ENCODE results near the gene TSPAN4. TPM values are rescaled to one million over a fixed set of nuclear protein-coding genes. Genes with fewer than 3 reads are reported as not detected.

Gene TSPAN4
- total and polyA plus RNA-seq, 4 donors = 16.5 to 38.1 (median 30.4) TPM

DNA sequence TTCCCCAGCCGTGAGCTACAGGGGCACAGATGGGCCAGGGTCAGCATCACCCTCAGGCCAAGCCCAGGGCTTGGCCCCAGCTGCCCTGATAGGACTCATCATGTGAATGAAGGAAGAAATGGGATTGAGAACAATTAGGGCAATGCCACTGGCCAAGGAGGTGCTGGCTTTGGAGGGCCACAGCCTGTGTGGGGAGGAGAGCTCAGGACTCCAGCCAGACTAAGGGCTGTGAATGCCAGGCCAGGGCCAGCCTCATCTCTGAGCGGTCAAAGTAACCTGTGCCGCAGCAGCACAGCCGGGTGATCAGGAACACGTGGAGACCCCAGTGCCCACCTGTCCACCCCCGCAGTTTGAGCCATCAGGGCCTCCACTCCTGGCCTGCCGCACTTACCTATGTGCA is 57.9 kb downstream of the TSPAN4 start:
- Histone ChIP-seq H3K36me3 (ENCODE audit: control insufficient read depth in 4 of 4, insufficient read depth in 3 of 4, low read depth in 1 of 4, low read length in 3 of 4) (peaks cover 27 to 67% (median 41%) of the 10 kb centered on the region in 4 donors), H3K4me3 (ENCODE audit: low read depth in 1 of 3, low read length in 3 of 3) (no peak overlapping the region), H3K27me3 (ENCODE audit: control insufficient read depth in 4 of 4, insufficient read depth in 4 of 4, low read length in 3 of 4) (no peaks in the 10 kb centered on the region), H3K9me3 (ENCODE audit: control insufficient read depth in 4 of 4, low read length in 3 of 4) (no peaks in the 10 kb centered on the region), H3K27ac (ENCODE audit: low read depth in 1 of 2, low read length in 2 of 2) (no peak overlapping the region), H3K9ac (ENCODE audit: low read depth in 1 of 2, low read length in 2 of 2) (no peak overlapping the region), H3K4me1 (ENCODE audit: control insufficient read depth in 4 of 4, insufficient read depth in 4 of 4, low read length in 3 of 4) (no peaks in the 10 kb centered on the region)
- DNase-seq (ENCODE audit: low spot score) = no peak
- TF ChIP-seq YY1 (IDR thresholded peaks at IDR 0.05) = no peak
- TF ChIP-seq FOXA2 (IDR thresholded peaks at IDR 0.05) = no peak
- TF ChIP-seq REST (IDR thresholded peaks at IDR 0.05) = no peak
- no peak for TF ChIP-seq EGR1 (IDR thresholded peaks at IDR 0.05; ENCODE audit: low read depth in 2 of 2)
- TF ChIP-seq RXRA (IDR thresholded peaks at IDR 0.05) = no peak
- no peak for TF ChIP-seq TAF1 (conservative IDR thresholded peaks at IDR 0.05)
- TF ChIP-seq SP1 (IDR thresholded peaks at IDR 0.05) = no peak
- TF ChIP-seq, protein P1, sequence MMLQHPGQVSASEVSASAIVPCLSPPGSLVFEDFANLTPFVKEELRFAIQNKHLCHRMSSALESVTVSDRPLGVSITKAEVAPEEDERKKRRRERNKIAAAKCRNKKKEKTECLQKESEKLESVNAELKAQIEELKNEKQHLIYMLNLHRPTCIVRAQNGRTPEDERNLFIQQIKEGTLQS (IDR thresholded peaks at IDR 0.05) = no peak
- no peak for TF ChIP-seq HNF4A (conservative IDR thresholded peaks at IDR 0.05)
- TF ChIP-seq CTCF (IDR thresholded peaks at IDR 0.05; ENCODE audit: low read depth, low read length, missing input control) = no peak
- TF ChIP-seq FOXA1 (IDR thresholded peaks at IDR 0.05) = no peak
- TF ChIP-seq HNF4G (IDR thresholded peaks at IDR 0.05) = no peak
- TF ChIP-seq, protein P2, sequence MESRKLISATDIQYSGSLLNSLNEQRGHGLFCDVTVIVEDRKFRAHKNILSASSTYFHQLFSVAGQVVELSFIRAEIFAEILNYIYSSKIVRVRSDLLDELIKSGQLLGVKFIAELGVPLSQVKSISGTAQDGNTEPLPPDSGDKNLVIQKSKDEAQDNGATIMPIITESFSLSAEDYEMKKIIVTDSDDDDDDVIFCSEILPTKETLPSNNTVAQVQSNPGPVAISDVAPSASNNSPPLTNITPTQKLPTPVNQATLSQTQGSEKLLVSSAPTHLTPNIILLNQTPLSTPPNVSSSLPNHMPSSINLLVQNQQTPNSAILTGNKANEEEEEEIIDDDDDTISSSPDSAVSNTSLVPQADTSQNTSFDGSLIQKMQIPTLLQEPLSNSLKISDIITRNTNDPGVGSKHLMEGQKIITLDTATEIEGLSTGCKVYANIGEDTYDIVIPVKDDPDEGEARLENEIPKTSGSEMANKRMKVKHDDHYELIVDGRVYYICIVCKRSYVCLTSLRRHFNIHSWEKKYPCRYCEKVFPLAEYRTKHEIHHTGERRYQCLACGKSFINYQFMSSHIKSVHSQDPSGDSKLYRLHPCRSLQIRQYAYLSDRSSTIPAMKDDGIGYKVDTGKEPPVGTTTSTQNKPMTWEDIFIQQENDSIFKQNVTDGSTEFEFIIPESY (IDR thresholded peaks at IDR 0.05) = no peak
- TF ChIP-seq GABPA (IDR thresholded peaks at IDR 0.05 in 1 of 2, conservative IDR thresholded peaks at IDR 0.05 in 1 of 2) = no peak
- TF ChIP-seq RAD21 (IDR thresholded peaks at IDR 0.05) = no peak
- TF ChIP-seq JUND (IDR thresholded peaks at IDR 0.05) = no peak
- TF ChIP-seq, protein P3, sequence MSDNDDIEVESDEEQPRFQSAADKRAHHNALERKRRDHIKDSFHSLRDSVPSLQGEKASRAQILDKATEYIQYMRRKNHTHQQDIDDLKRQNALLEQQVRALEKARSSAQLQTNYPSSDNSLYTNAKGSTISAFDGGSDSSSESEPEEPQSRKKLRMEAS (IDR thresholded peaks at IDR 0.05) = no peak
- no peak for TF ChIP-seq NR2F2 (IDR thresholded peaks at IDR 0.05)
- 90% methylated on average over 7 of the region's 7 CpGs for WGBS
